Activated naive CD8-positive, alpha-beta T cell treated with anti-CD3 and anti-CD28 coated beads, Interleukin-2, amount 50 U/mL, for 16 hours (primary cell): ENCODE measurements around the gene TRAF2.
"Not testable (repeated sequence)": the region's sequence is repeated elsewhere in the genome, so short reads cannot be mapped to it uniquely, and the experiment has no call there.

Source experiments
- DNase-seq: peaks from one replicate; pipeline ENCODE4 v3.0.0-alpha.2; 2020; ENCODE audit warnings: low read depth, low spot score

TRAF2 gene, protein sequence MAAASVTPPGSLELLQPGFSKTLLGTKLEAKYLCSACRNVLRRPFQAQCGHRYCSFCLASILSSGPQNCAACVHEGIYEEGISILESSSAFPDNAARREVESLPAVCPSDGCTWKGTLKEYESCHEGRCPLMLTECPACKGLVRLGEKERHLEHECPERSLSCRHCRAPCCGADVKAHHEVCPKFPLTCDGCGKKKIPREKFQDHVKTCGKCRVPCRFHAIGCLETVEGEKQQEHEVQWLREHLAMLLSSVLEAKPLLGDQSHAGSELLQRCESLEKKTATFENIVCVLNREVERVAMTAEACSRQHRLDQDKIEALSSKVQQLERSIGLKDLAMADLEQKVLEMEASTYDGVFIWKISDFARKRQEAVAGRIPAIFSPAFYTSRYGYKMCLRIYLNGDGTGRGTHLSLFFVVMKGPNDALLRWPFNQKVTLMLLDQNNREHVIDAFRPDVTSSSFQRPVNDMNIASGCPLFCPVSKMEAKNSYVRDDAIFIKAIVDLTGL

DNA sequence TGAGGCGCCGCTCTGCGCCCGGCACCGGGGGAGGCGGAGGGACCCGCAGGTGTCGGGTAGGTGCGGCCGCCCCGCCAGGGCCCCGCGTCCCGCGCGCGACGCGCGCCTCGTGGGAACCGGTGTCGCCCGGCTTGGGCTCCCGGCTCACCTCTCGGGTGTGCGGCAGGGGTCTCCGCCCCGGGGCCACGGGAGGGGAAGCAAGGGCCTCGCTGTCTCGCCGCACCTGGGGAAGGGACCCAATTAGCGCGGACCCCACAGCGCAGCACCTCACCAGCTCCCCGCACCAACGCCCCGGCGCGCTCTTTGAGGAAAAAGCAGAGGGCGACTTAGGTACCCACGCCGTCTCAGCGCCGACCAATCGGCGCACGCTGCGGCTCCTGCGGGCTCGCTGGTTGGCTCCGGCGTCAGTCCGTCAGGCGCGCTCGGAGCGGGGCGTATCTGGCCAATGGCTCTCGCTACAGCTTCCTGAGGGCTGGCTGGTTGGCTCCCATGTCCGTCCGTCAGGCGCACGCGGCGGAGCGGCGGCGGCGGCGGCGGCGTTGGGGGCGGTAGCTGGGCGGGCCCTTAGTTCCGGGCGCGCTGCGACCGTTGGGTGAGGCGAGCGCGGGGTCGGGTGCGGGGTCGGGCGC lies at the start of gene TRAF2:
TRAF2 (plus strand) TSS at position 567 of the 629 bp plus-strand sequence. CDS start 12,225 bp downstream, outside the sequence.
- DNase-seq: peak; percentile 93

DNA sequence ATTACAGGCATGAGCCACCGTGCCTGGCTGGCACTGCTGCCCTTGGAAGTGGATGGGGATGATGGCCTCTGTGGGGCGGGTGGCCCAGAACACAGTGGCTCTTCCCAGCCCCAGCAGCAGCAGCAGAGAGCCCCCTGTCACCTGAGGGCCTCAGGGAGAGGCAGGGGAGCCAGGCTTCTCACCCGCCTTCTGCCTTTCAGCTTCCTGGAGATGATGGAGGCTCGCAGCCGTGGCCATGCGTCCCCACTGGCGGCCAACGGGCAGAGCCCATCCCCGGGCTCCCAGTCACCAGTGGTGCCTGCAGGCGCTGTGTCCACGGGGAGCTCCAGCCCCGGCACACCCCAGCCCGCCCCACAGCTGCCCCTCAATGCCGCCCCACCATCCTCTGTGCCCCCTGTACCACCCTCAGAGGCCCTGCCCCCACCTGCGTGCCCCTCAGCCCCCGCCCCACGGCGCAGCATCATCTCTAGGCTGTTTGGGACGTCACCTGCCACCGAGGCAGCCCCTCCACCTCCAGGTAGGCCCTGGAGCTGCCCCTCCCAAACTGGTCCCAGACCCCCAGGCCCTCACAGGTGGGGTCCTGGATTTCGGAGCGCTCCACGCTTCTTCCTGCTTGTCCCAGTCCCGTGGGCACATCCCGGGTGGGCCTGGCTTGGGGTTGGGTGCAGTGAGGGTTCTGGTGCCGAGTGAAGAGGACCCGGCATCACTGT lies 49.0 kb upstream of the TRAF2 start:
- no peak for DNase-seq

DNA sequence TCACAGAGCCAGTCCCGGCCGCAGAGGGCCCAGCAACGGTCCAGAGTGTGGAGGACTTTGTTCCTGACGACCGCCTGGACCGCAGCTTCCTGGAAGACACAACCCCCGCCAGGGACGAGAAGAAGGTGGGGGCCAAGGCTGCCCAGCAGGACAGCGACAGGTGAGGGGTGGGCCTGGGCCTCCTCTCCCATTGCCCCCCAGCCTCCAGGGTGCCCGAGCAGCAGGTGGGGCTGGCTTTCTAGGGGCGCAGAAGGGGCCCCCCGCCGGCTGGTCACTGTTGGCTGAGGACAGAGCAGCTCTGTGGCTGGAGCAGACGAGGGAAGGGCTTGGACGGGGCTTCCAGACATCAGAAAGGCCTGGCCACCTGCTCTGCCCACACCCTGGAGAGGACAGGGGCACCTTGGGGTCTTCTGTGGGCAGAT lies 48.4 kb upstream of the TRAF2 start:
- not testable (repeated sequence) for DNase-seq

GRCh38 chr9:136838314-136839228 lies 47.7 kb upstream of the TRAF2 start:
- DNase-seq: no peak

DNA sequence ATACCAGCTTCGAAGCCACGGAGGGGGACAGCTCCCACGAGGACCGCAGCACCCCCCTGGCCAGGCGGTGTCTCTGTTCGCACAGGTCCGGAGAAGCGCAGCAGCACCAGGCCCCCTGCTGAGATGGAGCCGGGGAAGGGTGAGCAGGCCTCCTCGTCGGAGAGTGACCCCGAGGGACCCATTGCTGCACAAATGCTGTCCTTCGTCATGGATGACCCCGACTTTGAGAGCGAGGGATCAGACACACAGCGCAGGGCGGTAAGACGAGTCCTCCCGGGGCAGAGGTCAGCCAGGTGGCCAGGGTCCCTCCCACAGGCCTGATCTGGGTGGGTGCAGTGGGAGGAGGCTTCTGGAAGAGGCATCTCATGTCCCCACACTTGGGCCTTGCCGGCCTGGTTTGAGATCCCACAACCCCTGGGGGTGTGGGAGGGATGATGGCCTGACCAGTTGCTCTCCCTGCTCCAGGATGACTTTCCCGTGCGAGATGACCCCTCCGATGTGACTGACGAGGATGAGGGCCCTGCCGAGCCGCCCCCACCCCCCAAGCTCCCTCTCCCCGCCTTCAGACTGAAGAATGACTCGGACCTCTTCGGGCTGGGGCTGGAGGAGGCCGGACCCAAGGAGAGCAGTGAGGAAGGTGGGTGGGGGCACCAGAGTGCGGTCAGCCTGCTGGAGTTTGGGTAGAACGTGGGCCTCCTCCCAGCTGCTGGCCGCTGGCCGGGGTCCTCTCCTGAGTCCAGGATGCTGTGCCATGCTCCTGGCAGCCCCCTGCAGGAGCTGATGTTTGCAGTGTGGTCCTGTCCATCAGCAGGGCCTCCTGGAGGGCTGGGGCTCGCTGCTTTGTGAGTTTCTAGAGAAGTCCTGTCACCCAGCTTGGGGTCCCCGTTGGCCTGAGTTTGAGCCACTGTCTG lies 46.8 kb upstream of the TRAF2 start:
- no peak for DNase-seq

- DNase-seq: no peak
These were observed 46.0 kb upstream of the TRAF2 start for GRCh38 chr9:136840140-136840876.

GRCh38 chr9:136840877-136841645 lies 45.3 kb upstream of the TRAF2 start:
- DNase-seq: no peak

DNA sequence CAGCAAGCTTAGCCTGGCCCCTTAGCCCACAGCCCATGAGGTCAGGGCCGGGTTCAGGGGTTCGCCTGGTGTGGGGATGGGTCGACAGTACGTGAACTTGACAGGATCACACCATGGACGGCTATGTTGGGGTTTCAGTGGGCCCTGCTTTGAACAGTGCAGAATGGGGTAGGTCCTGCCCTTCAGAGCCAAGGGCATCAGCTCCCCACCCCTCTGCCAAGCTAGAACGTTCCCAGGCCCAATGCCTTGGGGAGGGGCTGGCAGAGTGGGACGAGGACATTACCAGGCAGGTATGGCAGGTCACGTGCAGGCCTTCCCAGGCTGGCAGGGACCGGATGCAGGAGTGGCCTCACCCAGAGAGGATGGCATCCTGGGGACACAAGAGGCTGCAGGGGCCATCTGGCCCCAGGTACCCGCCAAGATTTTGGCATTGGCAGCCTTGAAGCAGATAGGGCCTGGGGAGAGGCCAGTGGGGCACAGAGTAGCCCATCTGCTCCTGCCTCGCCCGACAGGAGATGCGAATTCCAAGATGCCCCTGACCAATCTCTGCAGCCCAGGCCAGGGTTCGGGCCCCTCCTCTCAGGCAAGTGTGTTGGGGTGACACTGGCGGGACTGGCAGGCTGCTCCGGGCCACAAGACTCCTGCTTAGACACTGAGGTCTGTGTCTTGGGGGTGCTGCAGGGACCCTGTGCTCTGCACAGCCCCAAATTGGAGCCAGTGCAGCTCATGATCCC lies 44.5 kb upstream of the TRAF2 start:
- not testable (repeated sequence) for DNase-seq

- DNase-seq: peak; percentile 67
These were observed 43.9 kb upstream of the TRAF2 start, which contains the start of gene AJM1 for GRCh38 chr9:136842380-136842948. AJM1 (plus strand) TSS chr9:136842478; CDS start chr9:136844415, 1,937 bp downstream.

DNA sequence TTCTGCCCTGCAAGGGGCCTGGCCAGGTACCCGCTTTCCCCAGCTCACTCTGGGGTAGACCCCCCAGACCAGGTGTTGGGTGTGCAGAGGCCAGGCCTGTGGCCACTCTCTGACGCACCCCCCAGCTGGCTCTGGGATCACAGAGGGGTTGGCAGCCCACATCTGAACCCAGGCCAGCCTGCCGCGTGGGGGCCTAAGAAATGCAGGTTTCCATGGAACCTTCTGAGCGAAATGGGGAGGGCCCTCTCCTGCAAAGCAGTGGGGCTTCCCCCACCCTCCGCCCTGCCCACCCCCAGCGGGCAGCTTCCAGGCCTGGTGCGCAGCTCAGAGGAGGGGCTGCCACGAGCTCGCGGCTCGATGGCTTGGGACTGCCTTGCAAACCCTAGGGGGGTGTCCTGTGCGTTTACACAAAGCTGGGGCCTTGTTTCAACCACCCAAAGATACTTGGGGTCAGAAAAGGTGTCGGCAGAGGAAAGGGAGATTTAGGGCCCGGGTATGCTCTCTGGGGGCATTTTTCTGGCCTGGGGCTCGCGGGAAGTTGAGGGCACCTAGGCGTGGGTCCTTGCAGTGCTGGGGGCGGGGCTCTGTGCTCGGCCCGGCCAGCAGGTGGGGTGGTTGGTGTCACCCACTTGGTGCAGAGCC lies 43.0 kb upstream of the TRAF2 start:
- not testable (repeated sequence) for DNase-seq

GRCh38 chr9:136843801-136844740 lies 42.2 kb upstream of the TRAF2 start:
- DNase-seq: peak; percentile 28

DNA sequence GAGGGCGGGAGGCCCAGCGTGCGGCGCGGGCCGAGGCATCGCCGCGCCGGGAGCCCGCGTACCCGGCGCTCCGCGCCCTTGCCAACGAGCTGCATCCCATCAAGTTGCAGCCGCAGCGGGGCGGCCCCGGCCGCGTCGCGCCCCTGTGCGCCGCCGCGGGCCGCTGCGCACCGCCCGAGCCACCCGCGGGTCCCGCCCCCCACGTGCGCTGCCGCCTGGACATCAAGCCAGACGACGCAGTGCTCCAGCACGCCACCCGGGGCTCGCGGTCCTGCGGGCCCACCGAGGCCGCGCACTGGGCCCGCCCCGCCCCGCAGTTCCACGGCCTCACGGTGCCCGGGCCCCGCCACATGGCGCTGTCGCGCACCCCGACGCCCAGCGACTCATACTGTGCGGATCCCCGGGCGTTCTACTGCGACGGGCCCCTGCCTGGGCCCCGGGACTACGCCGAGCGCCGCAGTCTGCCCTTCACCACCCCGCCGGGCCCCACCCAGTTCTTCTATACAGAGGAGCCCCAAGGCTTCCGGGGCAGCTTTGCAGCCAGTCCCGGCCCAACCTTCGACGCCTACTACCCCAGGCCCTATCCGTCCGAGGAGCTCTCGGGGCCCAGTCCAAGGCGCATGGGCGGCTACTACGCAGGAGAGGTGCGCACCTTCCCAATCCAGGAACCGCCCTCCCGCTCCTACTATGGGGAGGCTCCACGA lies 41.4 kb upstream of the TRAF2 start:
- no peak for DNase-seq

DNA sequence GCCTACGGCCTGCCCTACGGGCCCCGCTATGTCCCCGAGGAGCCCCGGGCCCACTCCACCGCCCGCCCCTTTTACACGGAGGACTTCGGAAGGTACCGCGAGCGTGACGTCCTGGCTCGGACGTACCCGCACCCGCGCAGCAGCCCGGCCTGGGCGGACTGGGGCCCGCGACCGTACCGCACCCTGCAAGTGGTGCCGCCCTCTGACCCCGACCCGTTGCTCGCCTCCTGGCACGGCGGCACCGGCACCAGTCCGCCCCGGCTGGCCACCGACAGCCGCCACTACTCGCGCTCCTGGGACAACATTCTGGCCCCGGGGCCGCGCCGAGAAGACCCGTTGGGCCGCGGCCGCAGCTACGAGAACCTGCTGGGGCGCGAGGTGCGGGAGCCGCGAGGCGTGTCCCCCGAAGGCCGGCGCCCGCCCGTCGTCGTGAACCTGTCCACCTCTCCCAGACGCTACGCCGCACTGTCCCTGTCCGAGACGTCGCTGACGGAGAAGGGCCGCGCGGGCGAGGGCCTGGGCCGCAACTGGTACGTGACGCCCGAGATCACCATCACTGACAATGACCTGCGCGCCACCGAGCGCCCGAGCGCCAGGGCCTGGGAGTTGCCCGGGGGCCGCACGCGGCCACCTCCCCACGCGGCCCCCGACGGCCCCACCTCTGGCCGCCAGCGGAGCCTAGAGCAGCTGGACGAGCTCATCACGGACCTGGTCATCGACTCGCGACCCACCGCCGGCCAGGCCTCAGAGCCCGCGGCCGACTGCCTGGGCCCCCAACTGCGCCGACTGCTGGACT lies 40.7 kb upstream of the TRAF2 start:
- no peak for DNase-seq

- no peak for DNase-seq
These were observed 39.8 kb upstream of the TRAF2 start for GRCh38 chr9:136846376-136847087.
